PFSK-1 (cell line): ENCODE measurements around the gene EPHA6.

Experiments
- FOXP2 ChIP-seq: optimal IDR thresholded peaks from 2 replicates; pipeline ENCODE3; 2011; ENCODE audit warnings: borderline replicate concordance, control low read depth, inconsistent platforms; ENCODE audit not compliant: insufficient read depth; ENCODE audit errors: extremely low read length, extremely low read depth
- POLR2AphosphoS5 ChIP-seq: IDR thresholded peaks from 2 replicates; pipeline ENCODE4 v1.6.1; 2012; ENCODE audit warnings: low read depth, mild to moderate bottlenecking, control low read depth, low read length, moderate library complexity
- REST ChIP-seq, 2 experiments: IDR thresholded peaks; 2 replicates each; pipeline versions ENCODE4 v1.6.1 to v1.8.0; 2011 to 2012; ENCODE audit warnings: low read depth in 2 of 2, low read length in 2 of 2, control low read depth in 1 of 2, inconsistent platforms in 1 of 2, mild to moderate bottlenecking in 1 of 2, moderate library complexity in 1 of 2; ENCODE audit not compliant: insufficient read depth in 1 of 2
- SIN3A ChIP-seq: IDR thresholded peaks from 2 replicates; pipeline ENCODE4 v1.6.1; 2012; ENCODE audit warnings: mild to moderate bottlenecking, low read length, moderate library complexity, borderline replicate concordance; ENCODE audit not compliant: insufficient read depth

- TF ChIP-seq POLR2AphosphoS5 (no peak), SIN3A (no peak), REST (IDR thresholded peaks at IDR 0.05; ENCODE audit: insufficient read depth in 1 of 2, low read depth in 2 of 2, low read length in 2 of 2) (no peak), FOXP2 (no peak)
These were observed 443.7 kb downstream of the EPHA6 start for GRCh38 chr3:97257942-97258697.
